Measurements from ENCODE around the gene SEMA4B. TPM values are rescaled to one million over a fixed set of nuclear protein-coding genes. Genes with fewer than 3 reads are reported as not detected.

Gene SEMA4B
- total and polyA plus RNA-seq, 9 of the 15 experiments (the other 6 are each of a cell fraction or from before 2014, with no cell fraction given): 1.3 to 33.6 (median 11.0) TPM

GRCh38 chr15:90243943-90244639, 43.0 kb downstream of the SEMA4B start (continued):
- TF ChIP-seq ETV1 (tag; conservative IDR thresholded peaks at IDR 0.05; ENCODE audit: low read depth): no peak

- peak overlapping the region; percentile 80; the same call in 1 of the 2 replicates for H3K4me2 ChIP-seq (ENCODE audit: insufficient read depth, low read length)
- peak; percentile 17 for ATAC-seq
- no TSS peak for BruUV-seq (replicated peaks)
- TF ChIP-seq ZBTB7A (IDR thresholded peaks at IDR 0.05; ENCODE audit: borderline replicate concordance, control insufficient read depth, low read depth, low read length) (no peak), RFX1 (IDR thresholded peaks at IDR 0.05) (no peak), SIX5 (IDR thresholded peaks at IDR 0.05; ENCODE audit: borderline replicate concordance in 1 of 2, insufficient read depth in 1 of 2, low read depth in 1 of 2, low read length in 2 of 2) (no peak), ARID1B (IDR thresholded peaks at IDR 0.05) (peak; percentile 9; the same call in 1 of the 2 replicates), ZNF592 (IDR thresholded peaks at IDR 0.05) (peak; percentile 54; the same call in 1 of the 2 replicates), MTF1 (CRISPR knock-in tag; IDR thresholded peaks at IDR 0.05; ENCODE audit: borderline replicate concordance) (peak; percentile 37; the same call in 1 of the 2 replicates), KDM1A (IDR thresholded peaks at IDR 0.05) (0 out of 4 replicates have a peak, but pooled peaks of 1 of the 2 experiments have one; percentile 9), CC2D1A (IDR thresholded peaks at IDR 0.05) (0 out of 2 replicates have a peak, but pooled peaks have one; percentile 26), ZNF511 (CRISPR knock-in tag; IDR thresholded peaks at IDR 0.05) (0 out of 2 replicates have a peak, but pooled peaks have one; percentile 0), SMARCA5 (IDR thresholded peaks at IDR 0.05) (peak; percentile 86), ZNF76 (CRISPR knock-in tag; IDR thresholded peaks at IDR 0.05; ENCODE audit: borderline replicate concordance) (no peak)
Observed at GRCh38 chr15:90248789-90249202, 47.7 kb downstream of the SEMA4B start.

More at GRCh38 chr15:90248789-90249202, 47.7 kb downstream of the SEMA4B start:
- no peak overlapping the region for H3K4me3 ChIP-seq
- H3K36me3 ChIP-seq (ENCODE audit: control insufficient read depth, insufficient read depth, low read length): no peaks in the 10 kb centered on the region
- H3K79me2 ChIP-seq (ENCODE audit: control insufficient read depth, insufficient read depth, low read length): no peaks in the 10 kb centered on the region
- H3K27ac ChIP-seq (ENCODE audit: extremely low read depth, low read depth, low read length): no peak overlapping the region; the same call in 2 of the 3 replicates
- peak overlapping the region in 1 of 2 experiments; percentile 68; a peak in 1 of 4 replicates for H3K9ac ChIP-seq (ENCODE audit: insufficient read depth in 1 of 2, low read depth in 2 of 2, low read length in 2 of 2)
- DNase-seq (ENCODE audit: extremely low read depth in 1 of 4, low spot score in 3 of 4) (peak in 1 of 4 experiments; percentile 55), FAIRE-seq (no peak)
- in situ Hi-C loops (cut with MboI) (no loop called here), intact Hi-C loops (cut with micrococcal nuclease) (no loop called here)
- H3K9me3 ChIP-seq (replicated peaks; ENCODE audit: control insufficient read depth, insufficient read depth, low read depth, low read length): no peaks in the 10 kb centered on the region
- 51% methylated on average over 6 of the region's 6 CpGs for WGBS (ENCODE audit: insufficient coverage, low coverage, missing lambda C conversion rate)
- H2AFZ ChIP-seq (ENCODE audit: low read depth, low read length): peak overlapping the region; percentile 82
- no peaks in the 10 kb centered on the region for H4K20me1 ChIP-seq (replicated peaks; ENCODE audit: control insufficient read depth, insufficient read depth, low read length)
- peaks cover 10 to 18% of the 10 kb centered on the region in 2 experiments; a peak in 4 of 5 replicates for H3K4me1 ChIP-seq (replicated peaks in 1 of 2; ENCODE audit: control insufficient read depth in 2 of 2, insufficient read depth in 2 of 2, low read length in 2 of 2)
- H3K9me1 ChIP-seq (ENCODE audit: control insufficient read depth, insufficient read depth, low read length): no peaks in the 10 kb centered on the region
- POLR2A ChIA-PET: interaction anchor here (0.7 to 2.8 kb wide), 8 partner anchors 8 to 149 kb away, joined by 3 to 16 read pairs (median 4); partner anchors contain the start of genes CIB1, GDPGP1 and NGRN
- CTCF ChIA-PET (ENCODE audit: low intra/inter-chr PET ratio): no interaction called here
- no peaks in the 10 kb centered on the region for H3K27me3 ChIP-seq (ENCODE audit: control insufficient read depth in 2 of 2, insufficient read depth in 2 of 2, low read length in 2 of 2)
